Neuronal stem cell (in vitro differentiated cells): ENCODE measurements around the gene FER1L5.

Experiments used
- DNase-seq: peaks from one replicate; pipeline ENCODE4 v3.0.0-alpha.2; 2013; ENCODE audit warnings: low spot score
- H2AFZ ChIP-seq: one replicate; pipeline ENCODE4 v1.6.1; 2013; ENCODE audit warnings: mild to moderate bottlenecking, low read length, inconsistent platforms
- H2AK5ac ChIP-seq: 2 replicates; pipeline ENCODE4 v1.6.1; 2013; ENCODE audit warnings: low read depth, mild to moderate bottlenecking, inconsistent platforms, low read length, moderate library complexity, mixed read lengths
- H2BK120ac ChIP-seq: 2 replicates; pipeline ENCODE4 v1.6.1; 2013; ENCODE audit warnings: low read depth, mild to moderate bottlenecking, inconsistent platforms, low read length, moderate library complexity, mixed read lengths
- H2BK12ac ChIP-seq: one replicate; pipeline ENCODE4 v1.6.1; 2013; ENCODE audit warnings: low read length, inconsistent platforms
- H2BK15ac ChIP-seq: 2 replicates; pipeline ENCODE4 v1.6.1; 2013; ENCODE audit warnings: mild to moderate bottlenecking, low read length, inconsistent platforms, mixed read lengths
- H2BK5ac ChIP-seq: one replicate; pipeline ENCODE4 v1.6.1; 2013; ENCODE audit warnings: inconsistent platforms, mild to moderate bottlenecking, low read length, moderate library complexity
- H3K14ac ChIP-seq: one replicate; pipeline ENCODE4 v1.6.1; 2013; ENCODE audit warnings: low read length, inconsistent platforms
- H3K18ac ChIP-seq: 2 replicates; pipeline ENCODE4 v1.6.1; 2013; ENCODE audit warnings: low read length, inconsistent platforms
- H3K23ac ChIP-seq: 2 replicates; pipeline ENCODE4 v1.6.1; 2013; ENCODE audit warnings: low read depth, mild to moderate bottlenecking, mixed read lengths, low read length, inconsistent platforms; ENCODE audit not compliant: poor library complexity
- H3K27ac ChIP-seq: replicated peaks from 3 replicates; pipeline ENCODE4 v1.5.1; 2013; ENCODE audit warnings: low read length, inconsistent platforms
- H3K27me3 ChIP-seq, 3 experiments: 2 replicates each; pipeline ENCODE4 v1.6.1; 2013; ENCODE audit warnings: low read length in 3 of 3, mild to moderate bottlenecking in 2 of 3, inconsistent platforms in 1 of 3, low read depth in 1 of 3, mixed read lengths in 1 of 3, moderate library complexity in 1 of 3; ENCODE audit not compliant: control insufficient read depth in 3 of 3, insufficient read depth in 3 of 3
- H3K36me3 ChIP-seq, 2 donors: replicated peaks in 1 of 2; 2 replicates each; pipeline ENCODE4 v1.6.1; 2013; ENCODE audit warnings: low read length in 2 of 2; ENCODE audit not compliant: control insufficient read depth in 2 of 2, insufficient read depth in 2 of 2
- H3K4ac ChIP-seq: 2 replicates; pipeline ENCODE4 v1.6.1; 2013; ENCODE audit warnings: inconsistent platforms, mild to moderate bottlenecking, low read length, moderate library complexity
- H3K4me1 ChIP-seq, 2 donors: 1 replicate in 1 of 2; 2 replicates in 1 of 2; pipeline ENCODE4 v1.6.1; 2013; ENCODE audit warnings: low read length in 2 of 2, low read depth in 1 of 2; ENCODE audit not compliant: control insufficient read depth in 2 of 2, insufficient read depth in 1 of 2
- H3K4me2 ChIP-seq: one replicate; pipeline ENCODE4 v1.6.1; 2013; ENCODE audit warnings: mild to moderate bottlenecking, low read length, inconsistent platforms; ENCODE audit not compliant: insufficient read depth, poor library complexity, severe bottlenecking
- H3K4me3 ChIP-seq, 2 donors: 2 replicates each; pipeline ENCODE4 v1.5.1; 2013; ENCODE audit warnings: low read length in 2 of 2, mild to moderate bottlenecking in 2 of 2, inconsistent platforms in 1 of 2, moderate library complexity in 1 of 2
- H3K79me1 ChIP-seq: one replicate; pipeline ENCODE4 v1.6.1; 2013; ENCODE audit warnings: low read depth, mild to moderate bottlenecking, inconsistent platforms, low read length, moderate library complexity
- H3K9ac ChIP-seq: one replicate; pipeline ENCODE4 v1.6.1; 2013; ENCODE audit warnings: mild to moderate bottlenecking, low read depth, low read length, inconsistent platforms; ENCODE audit not compliant: poor library complexity
- H3K9me3 ChIP-seq, 2 donors: replicated peaks in 1 of 2; 2 replicates each; pipeline versions ENCODE3 to v1.6.1; 2013; ENCODE audit warnings: low read length in 2 of 2, mild to moderate bottlenecking in 2 of 2, inconsistent platforms in 1 of 2, low read depth in 1 of 2, mixed read lengths in 1 of 2, moderate library complexity in 1 of 2; ENCODE audit not compliant: control insufficient read depth in 2 of 2, insufficient read depth in 1 of 2
- H4K8ac ChIP-seq: one replicate; pipeline ENCODE4 v1.6.1; 2013; ENCODE audit warnings: low read depth, mild to moderate bottlenecking, inconsistent platforms, low read length, moderate library complexity
- H4K91ac ChIP-seq: one replicate; pipeline ENCODE4 v1.6.1; 2013; ENCODE audit warnings: low read length, low read depth, mild to moderate bottlenecking, inconsistent platforms; ENCODE audit not compliant: poor library complexity
- WGBS, 2 donors: extraction: QIAGEN DNeasy Blood & Tissue Kit; methylation state at CpG; one replicate each; pipeline ENCODE4 v1.1.7; 2013; ENCODE audit warnings: missing lambda C conversion rate in 2 of 2, mixed read lengths in 1 of 2; ENCODE audit not compliant: insufficient read length in 2 of 2, insufficient replicate concordance in 1 of 2; ENCODE audit errors: extremely low coverage in 2 of 2; 5-methylcytosine and 5-hydroxymethylcytosine counted together

FER1L5 gene

DNA sequence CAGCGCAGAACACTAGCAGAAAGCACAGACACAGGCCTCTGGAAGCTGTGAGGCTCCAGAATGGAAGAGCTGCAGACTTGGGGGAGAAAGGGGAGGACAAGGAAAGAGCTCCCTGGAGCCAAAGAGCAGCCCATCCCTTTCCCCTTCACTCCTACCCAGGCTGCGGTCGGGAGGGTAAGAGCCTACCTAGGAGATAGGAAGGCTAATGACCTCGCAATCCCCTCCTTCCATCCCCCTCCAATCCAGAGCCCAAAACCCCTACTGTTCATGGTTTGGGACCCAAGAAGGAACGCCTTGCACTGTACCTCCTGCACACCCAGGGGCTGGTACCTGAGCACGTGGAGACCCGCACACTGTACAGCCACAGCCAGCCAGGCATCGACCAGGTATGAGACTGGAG is 57.5 kb downstream of the FER1L5 start:
- no peaks in the 10 kb centered on the region for H3K4me1 ChIP-seq
- WGBS, 2 donors = no CpG with 5 or more reads among the region's 8 CpGs
- H3K9me3 ChIP-seq = no peaks in the 10 kb centered on the region

DNA sequence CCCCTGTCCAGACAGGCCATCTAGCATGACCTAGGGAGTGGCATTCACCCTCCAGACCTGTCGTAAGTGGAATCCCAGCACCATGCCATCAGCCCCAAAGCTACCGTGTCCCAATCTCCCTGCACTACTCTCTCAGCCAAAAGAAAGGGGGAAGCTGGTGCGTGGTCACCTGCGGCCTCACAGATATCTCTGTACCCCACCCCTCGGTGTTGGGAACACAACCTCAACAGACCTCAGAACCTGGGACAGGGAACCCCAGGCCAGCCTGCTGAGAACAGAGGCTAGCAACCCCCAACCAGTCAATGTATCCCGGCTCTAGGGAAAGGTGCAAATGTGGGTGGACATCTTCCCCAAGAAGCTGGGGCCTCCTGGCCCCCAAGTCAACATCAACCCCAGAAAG is 59.1 kb downstream of the FER1L5 start:
- Histone ChIP-seq H3K4me1 (no peaks in the 10 kb centered on the region), H4K91ac (no peak overlapping the region), H3K14ac (no peak overlapping the region), H2AFZ (no peak overlapping the region), H3K4ac (no peak overlapping the region), H3K79me1 (no peaks in the 10 kb centered on the region), H3K4me2 (no peak overlapping the region), H2AK5ac (no peak overlapping the region), H3K4me3 (no peak overlapping the region), H3K36me3 (peaks cover 20 to 47% of the 10 kb centered on the region in 2 donors), H3K9ac (no peak overlapping the region), H2BK5ac (no peak overlapping the region), H3K27me3 (no peaks in the 10 kb centered on the region), H2BK120ac (no peak overlapping the region), H3K18ac (no peak overlapping the region), H3K27ac (no peak overlapping the region), H4K8ac (no peak overlapping the region), H2BK12ac (no peak overlapping the region), H3K23ac (no peak overlapping the region), H2BK15ac (no peak overlapping the region), H3K9me3 (no peaks in the 10 kb centered on the region)
- no CpG with 5 or more reads among the region's 6 CpGs for WGBS, 2 donors
- no peak for DNase-seq

More for the DNA sequence above, 57.5 kb downstream of the FER1L5 start:
- DNase-seq = no peak
- no peak overlapping the region for H4K91ac ChIP-seq
- no peak overlapping the region for H3K4me2 ChIP-seq
- H3K4me3 ChIP-seq = no peak overlapping the region
- no peaks in the 10 kb centered on the region for H3K27me3 ChIP-seq
- H3K9ac ChIP-seq = no peak overlapping the region
- H2BK15ac ChIP-seq = no peak overlapping the region
- no peak overlapping the region for H2BK120ac ChIP-seq
- H2BK5ac ChIP-seq = no peak overlapping the region
- no peak overlapping the region for H3K4ac ChIP-seq
- H2AK5ac ChIP-seq = no peak overlapping the region
- no peak overlapping the region for H3K27ac ChIP-seq
- peaks cover 7 to 31% of the 10 kb centered on the region in 2 donors for H3K36me3 ChIP-seq
- H3K14ac ChIP-seq = no peak overlapping the region
- no peaks in the 10 kb centered on the region for H3K79me1 ChIP-seq
- H2AFZ ChIP-seq = no peak overlapping the region
- H2BK12ac ChIP-seq = no peak overlapping the region
- H3K23ac ChIP-seq = peak overlapping the region; percentile 57
- H4K8ac ChIP-seq = no peak overlapping the region
- no peak overlapping the region for H3K18ac ChIP-seq

DNA sequence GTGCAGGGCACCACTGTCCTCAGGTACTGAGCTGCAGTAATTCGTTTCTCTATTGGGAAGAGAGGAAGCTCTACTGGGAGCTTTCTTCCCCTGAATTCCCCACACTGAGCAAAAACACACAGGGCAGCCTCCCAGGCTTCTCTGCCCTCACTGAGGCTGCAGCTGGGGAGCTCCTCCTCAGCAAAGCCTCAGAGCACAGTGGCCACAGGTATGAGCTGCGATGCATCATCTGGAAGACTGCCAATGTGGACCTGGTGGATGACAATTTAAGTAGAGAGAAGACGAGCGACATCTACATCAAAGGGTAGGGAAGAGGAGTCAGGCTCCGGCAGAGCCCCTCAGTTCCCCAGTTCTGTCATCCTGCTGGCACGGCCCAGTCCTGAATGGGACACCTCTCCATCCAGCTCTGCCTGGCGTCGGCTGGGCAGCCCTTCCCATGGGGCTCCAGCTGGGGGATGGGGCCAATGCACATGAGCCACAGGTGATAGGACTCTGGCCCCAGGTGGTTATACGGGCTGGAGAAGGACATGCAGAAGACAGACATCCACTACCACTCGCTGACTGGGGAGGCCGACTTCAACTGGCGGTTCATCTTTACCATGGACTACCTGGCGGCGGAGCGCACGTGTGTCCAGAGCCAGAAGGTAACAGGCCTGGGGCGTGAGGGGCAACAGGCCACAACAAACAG is 59.7 kb downstream of the FER1L5 start:
- H3K18ac ChIP-seq = no peak overlapping the region
- no CpG with 5 or more reads among the region's 17 CpGs for WGBS, 2 donors
- H3K4me2 ChIP-seq = no peak overlapping the region

DNA sequence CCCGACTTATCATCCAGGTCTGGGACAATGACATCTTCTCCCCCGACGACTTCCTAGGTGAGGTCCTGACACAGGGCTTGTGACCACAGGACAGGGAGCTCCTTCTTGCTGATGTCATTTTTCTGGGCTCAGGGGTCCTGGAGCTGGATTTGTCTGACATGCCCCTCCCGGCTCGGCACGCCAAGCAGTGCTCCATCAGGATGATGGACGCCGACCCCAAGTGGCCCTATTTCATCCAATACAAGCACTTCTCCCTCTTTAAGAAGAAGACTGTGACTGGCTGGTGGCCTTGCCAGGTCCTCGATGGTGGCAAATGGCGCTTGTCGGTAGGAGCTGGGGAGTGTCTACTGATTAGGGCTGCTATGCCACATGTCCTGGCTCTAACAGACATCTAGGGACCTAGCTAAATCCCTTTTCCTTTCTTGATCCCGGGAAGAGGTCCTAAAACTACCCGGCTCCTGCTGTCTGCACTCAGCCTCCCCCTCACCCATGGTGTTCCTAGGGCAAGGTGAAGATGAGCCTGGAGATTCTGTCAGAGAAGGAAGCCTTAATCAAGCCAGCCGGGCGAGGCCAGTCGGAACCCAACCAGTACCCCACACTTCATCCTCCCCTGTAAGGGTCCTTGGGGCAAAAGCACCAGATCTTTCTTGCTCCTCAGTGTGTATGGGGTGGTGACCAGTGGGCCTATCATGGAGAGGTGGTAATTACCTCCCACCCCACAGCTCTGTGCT is 60.6 kb downstream of the FER1L5 start:
- Histone ChIP-seq H3K4me3 (no peak overlapping the region), H3K27me3 (no peaks in the 10 kb centered on the region), H3K4ac (no peak overlapping the region), H3K9me3 (no peaks in the 10 kb centered on the region), H2BK5ac (no peak overlapping the region), H3K27ac (no peak overlapping the region), H3K36me3 (peaks cover 29 to 62% of the 10 kb centered on the region in 2 donors), H3K18ac (no peak overlapping the region), H2BK15ac (no peak overlapping the region), H2AK5ac (no peak overlapping the region), H2BK12ac (no peak overlapping the region), H4K8ac (no peak overlapping the region), H3K14ac (no peak overlapping the region), H3K79me1 (no peaks in the 10 kb centered on the region), H3K4me1 (no peaks in the 10 kb centered on the region), H2AFZ (no peak overlapping the region), H3K4me2 (no peak overlapping the region), H3K23ac (peak overlapping the region; percentile 27), H2BK120ac (no peak overlapping the region), H4K91ac (no peak overlapping the region), H3K9ac (no peak overlapping the region)
- no CpG with 5 or more reads among the region's 16 CpGs for WGBS, 2 donors
- DNase-seq = no peak

More for the DNA sequence above, 59.7 kb downstream of the FER1L5 start:
- no peak overlapping the region for H3K4ac ChIP-seq
- no peak overlapping the region for H2AK5ac ChIP-seq
- H3K27me3 ChIP-seq = no peaks in the 10 kb centered on the region
- no peak overlapping the region for H3K23ac ChIP-seq
- no peak overlapping the region for H4K91ac ChIP-seq
- no peak for DNase-seq
- H2BK12ac ChIP-seq = no peak overlapping the region
- no peak overlapping the region for H4K8ac ChIP-seq
- no peak overlapping the region for H2BK15ac ChIP-seq
- peak overlapping the region in 1 of 2 donors; percentile 29 for H3K4me3 ChIP-seq
- no peak overlapping the region for H3K9ac ChIP-seq
- H3K9me3 ChIP-seq = no peaks in the 10 kb centered on the region
- H2AFZ ChIP-seq = no peak overlapping the region
- no peak overlapping the region for H2BK5ac ChIP-seq
- H3K14ac ChIP-seq = no peak overlapping the region
- no peaks in the 10 kb centered on the region for H3K79me1 ChIP-seq
- H2BK120ac ChIP-seq = no peak overlapping the region
- no peak overlapping the region for H3K27ac ChIP-seq
- no peaks in the 10 kb centered on the region for H3K4me1 ChIP-seq
- peaks cover 24 to 53% of the 10 kb centered on the region in 2 donors for H3K36me3 ChIP-seq
